K562 (cell line): ENCODE results near the gene SPATC1L. TPM values are rescaled to one million over a fixed set of nuclear protein-coding genes. Genes with fewer than 3 reads are reported as not detected.

ENCODE experiments used
- ATAC-seq: fragments of 200-7000 bp; cut with Tn5 transposase; 3 replicates; pipeline ENCODE4 v1.9.1; 2020; ENCODE audit warnings: moderate library complexity
- BruUV-seq: library from RNA; stranded (reverse); fragments of 400-500 nt; replicated peaks from 2 replicates; lab custom pipeline; 2021; lab: Mats Ljungman, UMichigan
- CTCF ChIA-PET: fragments of 300-600 bp; formaldehyde crosslinking; extraction: SDS; loops from one replicate; lab custom pipeline; 2021; ENCODE audit warnings: low intra/inter-chr PET ratio; lab: Yijun Ruan, JAX
- POLR2A ChIA-PET: fragments of 300-600, 350-650 bp; sonication (Branson Sonifier 250); formaldehyde crosslinking; extraction: SDS; loops from one replicate; lab custom pipeline; 2021; ENCODE audit warnings: antibody characterized with exemption, inconsistent platforms; lab: Yijun Ruan, JAX
- DNase-seq, 4 experiments: peaks; one replicate each; pipeline versions ENCODE4 v3.0.0 to v3.0.0-alpha.2; 2011 to 2018; ENCODE audit warnings: low spot score in 3 of 4, mixed read lengths in 3 of 4; ENCODE audit errors: extremely low read depth in 1 of 4
- FAIRE-seq: peaks from 2 replicates; lab custom pipeline; 2011; peaks lifted over from hg19 to GRCh38; lab: Jason Lieb, UNC
- H2AFZ ChIP-seq: 2 replicates; pipeline ENCODE4 v1.6.0; 2011; ENCODE audit warnings: low read depth, low read length, control low read depth, inconsistent platforms
- H3K27ac ChIP-seq: fragments of 200-600 bp; 3 replicates; pipeline ENCODE4 v1.8.0; 2011; ENCODE audit warnings: low read depth, mild to moderate bottlenecking, control low read depth, inconsistent platforms, low read length, moderate library complexity, mixed read lengths; ENCODE audit errors: extremely low read depth
- H3K27me3 ChIP-seq, 2 experiments: fragments of 300-600 bp in 1 of 2; 2 replicates in 1 of 2; 3 replicates in 1 of 2; pipeline versions ENCODE4 v1.6.0 to v1.8.0; 2011; ENCODE audit warnings: inconsistent platforms in 2 of 2, low read length in 2 of 2, mild to moderate bottlenecking in 1 of 2, mixed read lengths in 1 of 2, moderate library complexity in 1 of 2; ENCODE audit not compliant: control insufficient read depth in 2 of 2, insufficient read depth in 2 of 2
- H3K36me3 ChIP-seq: fragments of 300-600 bp; 3 replicates; pipeline ENCODE4 v1.8.0; 2011; ENCODE audit warnings: mild to moderate bottlenecking, low read length, inconsistent platforms; ENCODE audit not compliant: control insufficient read depth, insufficient read depth
- H3K4me1 ChIP-seq, 2 experiments: fragments of 200-600 bp in 1 of 2; replicated peaks in 1 of 2; 2 replicates in 1 of 2; 3 replicates in 1 of 2; pipeline versions ENCODE4 v1.5.1 to v1.8.0; 2011; ENCODE audit warnings: inconsistent platforms in 2 of 2, low read length in 2 of 2, mild to moderate bottlenecking in 1 of 2, mixed read lengths in 1 of 2, moderate library complexity in 1 of 2; ENCODE audit not compliant: control insufficient read depth in 2 of 2, insufficient read depth in 2 of 2
- H3K4me2 ChIP-seq: 2 replicates; pipeline ENCODE4 v1.6.1; 2011; ENCODE audit warnings: low read length, control low read depth, inconsistent platforms, mixed read lengths; ENCODE audit not compliant: insufficient read depth
- H3K4me3 ChIP-seq: fragments of 200-600 bp; sonication (generic), shearing (Covaris generic); 2 replicates; pipeline ENCODE4 v1.5.1; 2016; ENCODE audit warnings: control low read depth, inconsistent platforms
- H3K79me2 ChIP-seq: fragments of 200-600 bp; 3 replicates; pipeline ENCODE4 v1.8.0; 2011; ENCODE audit warnings: low read length, inconsistent platforms; ENCODE audit not compliant: control insufficient read depth, insufficient read depth
- H3K9ac ChIP-seq, 2 experiments: 2 replicates each; pipeline versions ENCODE4 v1.6.0 to v1.6.1; 2011; ENCODE audit warnings: low read depth in 2 of 2, low read length in 2 of 2, control low read depth in 1 of 2, inconsistent platforms in 1 of 2, mild to moderate bottlenecking in 1 of 2, mixed read lengths in 1 of 2; ENCODE audit not compliant: insufficient read depth in 1 of 2
- H3K9me1 ChIP-seq: one replicate; pipeline ENCODE4 v1.6.0; 2011; ENCODE audit warnings: inconsistent platforms, mild to moderate bottlenecking, low read length, moderate library complexity; ENCODE audit not compliant: control insufficient read depth, insufficient read depth
- H3K9me3 ChIP-seq: replicated peaks from 2 replicates; pipeline ENCODE4 v1.5.1; 2011; ENCODE audit warnings: low read depth, low read length, inconsistent platforms; ENCODE audit not compliant: control insufficient read depth, insufficient read depth
- H4K20me1 ChIP-seq: replicated peaks from 2 replicates; pipeline ENCODE4 v1.6.1; 2011; ENCODE audit warnings: low read length, inconsistent platforms, mixed read lengths; ENCODE audit not compliant: control insufficient read depth, insufficient read depth
- BRD9 ChIP-seq: fragments of 450-650 bp; IDR thresholded peaks from 2 replicates; pipeline ENCODE4 v1.6.1; 2018; ENCODE audit warnings: low read depth; ENCODE audit not compliant: partially characterized antibody
- HNRNPUL1 ChIP-seq: fragments of 200-400 bp; formaldehyde crosslinking; IDR thresholded peaks from 2 replicates; pipeline ENCODE4 v1.6.1; 2017; ENCODE audit warnings: low read length
- MED1 ChIP-seq: sonication (generic); formaldehyde crosslinking; IDR thresholded peaks from 2 replicates; pipeline ENCODE4 v1.8.1; 2023; ENCODE audit warnings: missing genetic modification reagents, borderline replicate concordance
- MEF2A ChIP-seq: IDR thresholded peaks from 2 replicates; pipeline ENCODE4 v1.6.1; 2011; ENCODE audit warnings: low read depth, mild to moderate bottlenecking, low read length, moderate library complexity; ENCODE audit not compliant: control insufficient read depth
- TCF3 ChIP-seq: sonication (generic); formaldehyde crosslinking; IDR thresholded peaks from 2 replicates; pipeline ENCODE4 v1.4.0; 2020; ENCODE audit warnings: mild to moderate bottlenecking, missing genetic modification reagents
- ZNF274 ChIP-seq: IDR thresholded peaks from 2 replicates; pipeline ENCODE4 v1.6.1; 2011; ENCODE audit warnings: low read depth, mild to moderate bottlenecking, low read length, moderate library complexity, borderline replicate concordance
- ZNF551 ChIP-seq: fragments of 250-450 bp; sonication (Bioruptor Pico); IDR thresholded peaks from 2 replicates; pipeline ENCODE4 v1.5.0; 2021; ENCODE audit warnings: mild to moderate bottlenecking, moderate library complexity
- ZNF717 ChIP-seq: fragments of 250-450 bp; sonication (Bioruptor Pico); IDR thresholded peaks from 2 replicates; pipeline ENCODE4 v1.5.0; 2021
- WGBS: fragments of 100-300 bp; shearing (Covaris generic); methylation state at CpG from one replicate; pipeline ENCODE4 v1.1.6; 2016; ENCODE audit warnings: low coverage, mixed read lengths; ENCODE audit not compliant: insufficient coverage; ENCODE audit errors: missing lambda C conversion rate; 5-methylcytosine and 5-hydroxymethylcytosine counted together
- in situ Hi-C: fragments of 300-500 bp; cut with MboI; formaldehyde crosslinking; loops from 4 replicates; pipeline ENCODE4 v1.15.0; 2018; ENCODE audit warnings: inconsistent platforms, mixed read lengths
- intact Hi-C: fragments of 100-400 bp; cut with micrococcal nuclease; formaldehyde crosslinking; loops from 2 replicates; pipeline ENCODE4 v1.14.2; 2022
- polyA plus RNA-seq, 8 experiments: library from polyadenylated mRNA; depleted of rRNA in 4 of 8; stranded (reverse) in 5 of 8; unstranded in 3 of 8; fragments of >200 nt; fragmentation: Nextera tagmentation in 2 of 8; fragmentation: Illumina TruSeq in 1 of 8; extraction: Ambion mirVana in 2 of 8; extraction: Trizol in 1 of 8; gene quantifications; 2 replicates each; pipeline versions ENCODE4 v1.2.1 to v1.2.3, GENCODE V29; 2011 to 2014; ENCODE audit warnings: inconsistent platforms in 1 of 8, missing spikeins in 1 of 8
- total RNA-seq, 7 experiments: library from RNA; depleted of rRNA in 6 of 7; stranded (reverse); fragments of >200 nt in 6 of 7; fragmentation: Illumina TruSeq in 2 of 7; extraction: Trizol in 2 of 7; gene quantifications; 2 replicates each; pipeline versions ENCODE4 v1.2.1 to v1.2.3, GENCODE V29; 2011 to 2021; ENCODE audit warnings: low replicate concordance in 1 of 7
- TF ChIP-seq, protein P1 (sequence below): fragments of 450-650 bp; formaldehyde crosslinking; IDR thresholded peaks from 2 replicates; pipeline ENCODE4 v1.4.0; 2022; ENCODE audit warnings: missing genetic modification characterization

Gene SPATC1L
- total and polyA plus RNA-seq, 9 of the 15 experiments (the other 6 are each of a cell fraction or from before 2014, with no cell fraction given): 0.14 to 121 (median 34.0) TPM; not detected in 1

DNA sequence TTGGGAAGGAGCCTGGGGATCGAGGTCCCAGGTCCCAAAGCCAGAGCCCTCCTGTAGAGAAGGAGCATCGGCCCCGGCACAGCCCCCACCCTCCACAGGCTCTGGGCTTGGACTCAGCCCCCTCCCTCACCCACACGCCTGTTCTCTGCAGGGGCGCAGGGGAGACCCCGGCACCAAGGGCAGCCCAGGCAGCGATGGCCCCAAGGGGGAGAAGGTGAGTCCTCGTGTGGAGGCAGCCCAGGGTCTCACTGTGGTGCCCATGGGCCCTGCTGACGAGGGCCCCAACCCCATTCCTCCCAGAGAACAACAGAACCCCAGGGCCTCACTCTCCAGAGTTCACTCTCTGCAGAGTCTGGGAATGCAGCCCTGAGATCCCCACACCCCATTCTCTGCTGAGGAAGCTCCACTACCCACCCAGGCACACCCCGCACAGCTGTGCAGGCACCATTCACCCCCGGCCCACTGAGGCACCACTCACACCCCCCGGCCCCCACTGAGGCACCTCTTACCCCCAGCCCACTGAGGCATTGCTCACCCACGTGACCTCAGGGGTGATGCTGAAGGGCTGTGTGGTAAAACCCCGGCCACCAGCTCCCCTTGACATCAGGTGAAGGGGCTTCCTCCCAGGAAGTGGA lies 64.5 kb downstream of the SPATC1L start:
- no peak overlapping the region for H3K9ac ChIP-seq
- ChIA-PET POLR2A (no interaction called here), CTCF (no interaction called here)
- H3K27ac ChIP-seq: no peak overlapping the region
- no peak for ATAC-seq
- no peaks in the 10 kb centered on the region for H3K79me2 ChIP-seq
- no peaks in the 10 kb centered on the region; the same call in 1 of the 2 replicates for H4K20me1 ChIP-seq
- TF ChIP-seq MEF2A (no peak), TCF3 (CRISPR knock-in tag) (no peak), ZNF717 (no peak), MED1 (CRISPR knock-in tag) (no peak), ZNF551 (CRISPR knock-in tag) (no peak), ZNF274 (no peak), BRD9 (no peak), HNRNPUL1 (no peak)
- TF ChIP-seq, protein P1, sequence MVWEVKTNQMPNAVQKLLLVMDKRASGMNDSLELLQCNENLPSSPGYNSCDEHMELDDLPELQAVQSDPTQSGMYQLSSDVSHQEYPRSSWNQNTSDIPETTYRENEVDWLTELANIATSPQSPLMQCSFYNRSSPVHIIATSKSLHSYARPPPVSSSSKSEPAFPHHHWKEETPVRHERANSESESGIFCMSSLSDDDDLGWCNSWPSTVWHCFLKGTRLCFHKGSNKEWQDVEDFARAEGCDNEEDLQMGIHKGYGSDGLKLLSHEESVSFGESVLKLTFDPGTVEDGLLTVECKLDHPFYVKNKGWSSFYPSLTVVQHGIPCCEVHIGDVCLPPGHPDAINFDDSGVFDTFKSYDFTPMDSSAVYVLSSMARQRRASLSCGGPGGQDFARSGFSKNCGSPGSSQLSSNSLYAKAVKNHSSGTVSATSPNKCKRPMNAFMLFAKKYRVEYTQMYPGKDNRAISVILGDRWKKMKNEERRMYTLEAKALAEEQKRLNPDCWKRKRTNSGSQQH: no peak
- H3K27me3 ChIP-seq: peaks cover 21 to 69% of the 10 kb centered on the region in 2 experiments; a peak in 3 of 5 replicates
- H3K9me1 ChIP-seq: no peaks in the 10 kb centered on the region
- WGBS: 1% methylated on average over 9 of the region's 14 CpGs
- BruUV-seq: no TSS peak
- H2AFZ ChIP-seq: no peak overlapping the region
- no peaks in the 10 kb centered on the region for H3K36me3 ChIP-seq
- no peak for DNase-seq
- H3K4me3 ChIP-seq: no peak overlapping the region
- intact Hi-C loops (no loop called here), in situ Hi-C loops (no loop called here)
- H3K4me1 ChIP-seq: peaks cover 0 to 62% of the 10 kb centered on the region in 2 experiments; a peak in 1 of 5 replicates
- H3K9me3 ChIP-seq: no peaks in the 10 kb centered on the region; the same call in 1 of the 2 replicates
- H3K4me2 ChIP-seq: no peak overlapping the region
- no peak for FAIRE-seq
